ENCODE measurements around the gene HINFP.

The HINFP gene

GRCh38 chr11:119154178-119154577 lies 32.8 kb downstream of the HINFP start:
- H3K27ac ChIP-seq: no peak overlapping the region
- no peak for TF ChIP-seq CTCF (conservative IDR thresholded peaks at IDR 0.05)

GRCh38 chr11:119155733-119156492 lies 34.5 kb downstream of the HINFP start:
- no peak overlapping the region for H3K27ac ChIP-seq
- TF ChIP-seq CTCF (conservative IDR thresholded peaks at IDR 0.05): no peak

- H3K27ac ChIP-seq: no peak overlapping the region
- TF ChIP-seq CTCF (conservative IDR thresholded peaks at IDR 0.05): no peak
Measured at GRCh38 chr11:119156496-119156895, 35.1 kb downstream of the HINFP start.

GRCh38 chr11:119157063-119157462 lies 35.7 kb downstream of the HINFP start:
- TF ChIP-seq CTCF (conservative IDR thresholded peaks at IDR 0.05): no peak
- no peak overlapping the region for H3K27ac ChIP-seq

- no peak for TF ChIP-seq CTCF (conservative IDR thresholded peaks at IDR 0.05)
- no peak overlapping the region for H3K27ac ChIP-seq
Measured at GRCh38 chr11:119158467-119158866, 37.1 kb downstream of the HINFP start.

- no peak for TF ChIP-seq CTCF (conservative IDR thresholded peaks at IDR 0.05)
- H3K27ac ChIP-seq: no peak overlapping the region
Measured at GRCh38 chr11:119160151-119160550, 38.8 kb downstream of the HINFP start.

- TF ChIP-seq CTCF (conservative IDR thresholded peaks at IDR 0.05): no peak
- no peak overlapping the region for H3K27ac ChIP-seq
Measured at GRCh38 chr11:119161871-119162270, 40.5 kb downstream of the HINFP start.

Measured in VCaP (cell line).